ENCODE data around the gene POC5.
"Not testable (repeated sequence)": the region's sequence is repeated elsewhere in the genome, so short reads cannot be mapped to it uniquely, and the experiment has no call there.

POC5 gene

GRCh38 chr5:75695472-75696351 lies 21.5 kb downstream of the POC5 start:
- DNase-seq: not testable (repeated sequence)

- DNase-seq: no peak
These were observed 22.5 kb downstream of the POC5 start for GRCh38 chr5:75694781-75695180.

- no peak for DNase-seq
These were observed 26.6 kb downstream of the POC5 start for GRCh38 chr5:75690669-75691068.

- no peak for DNase-seq
These were observed 30.8 kb downstream of the POC5 start for GRCh38 chr5:75686480-75686879.

- no peak for DNase-seq
These were observed 32.1 kb downstream of the POC5 start for GRCh38 chr5:75685141-75685540.

DNA sequence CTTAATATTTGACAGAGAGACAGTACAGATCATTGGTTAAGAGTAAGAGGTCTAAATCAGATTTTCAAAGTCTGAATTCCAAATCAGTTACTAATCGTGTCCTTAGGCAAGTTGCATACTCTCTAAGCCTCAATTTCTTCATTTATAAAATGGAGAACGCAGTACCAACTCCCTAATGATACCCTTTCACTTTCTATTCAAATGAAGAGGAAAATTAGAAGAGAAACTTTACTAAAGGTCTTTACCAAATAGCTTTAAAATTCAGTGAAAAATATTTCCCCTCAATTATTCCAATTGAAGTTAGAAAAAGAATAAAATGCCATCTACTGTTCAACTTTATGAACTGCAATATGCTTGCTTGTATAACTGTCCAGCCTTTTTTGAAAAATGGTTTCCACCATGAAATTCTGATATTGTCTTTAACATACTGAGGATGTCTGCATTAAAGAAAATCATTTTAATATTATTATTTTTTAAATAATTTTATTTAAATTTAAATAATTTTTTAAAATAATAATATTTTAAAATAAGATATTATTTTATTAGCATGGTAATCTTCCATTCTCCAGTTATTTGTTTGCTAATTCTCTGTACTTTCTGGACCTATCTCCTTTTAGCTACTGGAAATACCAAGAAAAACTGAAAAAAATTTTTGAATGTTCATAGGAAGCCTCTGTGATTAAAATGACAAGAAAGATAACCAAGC lies 36.0 kb downstream of the POC5 start:
- DNase-seq: peak; percentile 54

GRCh38 chr5:75678155-75678554 lies 39.1 kb downstream of the POC5 start:
- no peak for DNase-seq

DNA sequence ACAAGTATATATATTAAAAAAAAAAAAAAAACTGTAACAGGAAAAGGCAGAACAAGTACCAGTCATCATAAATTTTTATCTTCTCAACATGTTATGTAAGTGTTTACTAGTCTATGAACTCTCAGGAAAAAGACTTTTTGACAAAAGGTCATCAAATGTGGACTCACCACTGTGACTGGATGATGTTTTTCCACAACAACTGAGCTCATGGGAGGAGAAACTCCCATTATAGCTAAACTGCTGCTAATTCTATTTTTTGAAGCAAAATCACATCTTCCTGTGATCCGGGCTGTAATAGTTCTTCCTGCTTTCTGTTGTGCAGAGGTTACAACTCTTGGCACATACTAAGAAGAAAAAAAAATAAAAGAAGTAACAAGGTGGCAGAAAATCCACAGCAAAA lies 39.6 kb downstream of the POC5 start:
- no peak for DNase-seq

DNA sequence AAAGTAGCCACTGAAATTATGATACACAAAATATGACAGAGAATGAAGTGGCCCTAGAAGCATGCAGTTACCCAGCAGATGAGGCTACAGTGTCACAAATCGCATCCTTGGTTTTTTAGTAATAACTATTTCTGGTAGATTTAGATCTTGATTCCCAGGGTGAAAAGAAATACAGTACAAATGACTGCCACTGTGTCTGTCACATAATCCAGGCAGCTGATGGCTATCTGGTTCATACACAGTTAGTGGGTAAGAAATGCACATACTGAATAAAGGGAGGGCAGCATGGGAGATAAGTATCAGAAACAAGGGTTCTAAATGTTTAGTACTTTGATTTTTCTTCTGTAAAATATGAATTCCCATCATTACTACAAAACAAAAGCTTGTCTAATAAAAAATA lies 41.5 kb downstream of the POC5 start:
- no peak for DNase-seq

GRCh38 chr5:75672616-75673015 lies 44.6 kb downstream of the POC5 start:
- DNase-seq: no peak

DNA sequence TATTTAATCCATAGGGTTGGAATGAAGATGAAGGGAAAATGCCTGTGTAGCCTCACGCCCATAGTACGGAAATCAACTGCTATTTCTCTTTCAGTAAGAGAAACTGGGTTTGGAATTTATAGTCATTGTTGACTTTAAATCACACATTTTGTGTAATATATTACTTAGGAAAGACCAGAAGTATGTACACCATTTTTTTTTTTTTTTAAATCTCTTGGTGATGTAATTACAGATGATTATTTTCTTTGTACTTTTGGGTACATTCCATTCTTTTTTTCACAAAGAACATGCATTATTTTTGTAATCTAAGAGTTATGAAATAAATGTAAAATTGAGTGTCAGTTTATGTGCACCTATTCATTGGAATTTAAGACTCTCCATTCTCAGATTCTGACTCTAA lies 45.7 kb downstream of the POC5 start:
- no peak for DNase-seq

- no peak for DNase-seq
These were observed 46.7 kb downstream of the POC5 start for GRCh38 chr5:75670577-75670976.

DNA sequence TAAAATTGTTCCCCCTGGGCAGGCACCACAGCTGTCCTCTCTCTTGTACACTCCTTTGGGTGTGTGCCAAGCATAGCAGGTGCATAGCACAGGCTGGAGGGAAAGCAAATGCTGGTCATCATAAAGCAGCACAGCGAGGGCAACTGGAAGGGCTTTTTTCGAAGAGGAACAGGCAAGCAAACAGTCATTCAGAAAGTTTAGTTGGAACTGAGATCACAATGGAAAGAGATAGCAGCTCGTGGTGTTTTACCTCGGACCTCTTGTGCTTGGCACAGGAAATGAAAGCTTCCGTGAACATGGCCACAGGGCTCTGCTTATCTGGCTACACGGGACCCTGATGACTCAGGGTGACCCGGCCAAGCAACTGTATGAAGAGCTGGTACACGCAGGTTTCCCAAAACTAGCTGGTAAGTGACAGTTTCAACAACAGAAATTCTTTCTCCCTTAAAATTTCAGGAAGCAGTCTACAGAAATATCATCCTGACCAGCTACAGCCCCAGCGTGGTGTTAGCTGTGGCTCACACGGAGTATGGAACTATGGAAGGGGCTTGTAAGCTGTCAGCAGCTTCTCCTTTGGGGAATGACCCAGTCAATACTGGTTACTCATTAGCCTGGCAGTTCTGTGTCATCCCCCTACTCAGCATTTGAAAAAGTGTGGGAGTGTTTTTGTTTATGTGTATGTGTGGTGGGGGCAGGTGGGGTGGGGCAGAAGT lies 48.1 kb downstream of the POC5 start:
- DNase-seq: peak; percentile 44

DNA sequence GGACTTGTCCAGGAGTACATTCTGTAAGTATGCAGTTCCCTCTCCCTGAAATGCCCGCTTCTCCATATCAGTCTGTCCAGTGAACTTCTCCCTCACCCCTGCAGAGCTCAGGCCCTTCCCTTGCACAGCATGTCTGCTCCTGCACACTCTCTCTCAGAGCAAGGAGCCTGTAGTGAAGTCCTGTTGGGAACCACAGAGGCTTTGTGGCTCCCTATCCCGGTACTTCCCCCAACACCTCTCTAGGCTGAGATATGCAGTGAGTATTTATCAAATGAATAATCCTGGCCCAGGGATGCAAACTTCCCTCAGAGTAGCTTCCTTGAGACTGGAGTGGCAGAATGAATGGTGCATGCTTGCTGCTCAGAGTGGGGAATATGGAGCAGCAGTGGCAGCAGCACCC lies 48.8 kb downstream of the POC5 start:
- DNase-seq: no peak

GRCh38 chr5:75667586-75667985 lies 49.7 kb downstream of the POC5 start:
- DNase-seq: no peak

GRCh38 chr5:75666801-75667200 lies 50.4 kb downstream of the POC5 start:
- no peak for DNase-seq

GRCh38 chr5:75664979-75665378 lies 52.3 kb downstream of the POC5 start:
- no peak for DNase-seq

GRCh38 chr5:75663579-75664284 lies 53.5 kb downstream of the POC5 start:
- no peak for DNase-seq

- DNase-seq: no peak
These were observed 55.2 kb downstream of the POC5 start for GRCh38 chr5:75662061-75662460.

DNA sequence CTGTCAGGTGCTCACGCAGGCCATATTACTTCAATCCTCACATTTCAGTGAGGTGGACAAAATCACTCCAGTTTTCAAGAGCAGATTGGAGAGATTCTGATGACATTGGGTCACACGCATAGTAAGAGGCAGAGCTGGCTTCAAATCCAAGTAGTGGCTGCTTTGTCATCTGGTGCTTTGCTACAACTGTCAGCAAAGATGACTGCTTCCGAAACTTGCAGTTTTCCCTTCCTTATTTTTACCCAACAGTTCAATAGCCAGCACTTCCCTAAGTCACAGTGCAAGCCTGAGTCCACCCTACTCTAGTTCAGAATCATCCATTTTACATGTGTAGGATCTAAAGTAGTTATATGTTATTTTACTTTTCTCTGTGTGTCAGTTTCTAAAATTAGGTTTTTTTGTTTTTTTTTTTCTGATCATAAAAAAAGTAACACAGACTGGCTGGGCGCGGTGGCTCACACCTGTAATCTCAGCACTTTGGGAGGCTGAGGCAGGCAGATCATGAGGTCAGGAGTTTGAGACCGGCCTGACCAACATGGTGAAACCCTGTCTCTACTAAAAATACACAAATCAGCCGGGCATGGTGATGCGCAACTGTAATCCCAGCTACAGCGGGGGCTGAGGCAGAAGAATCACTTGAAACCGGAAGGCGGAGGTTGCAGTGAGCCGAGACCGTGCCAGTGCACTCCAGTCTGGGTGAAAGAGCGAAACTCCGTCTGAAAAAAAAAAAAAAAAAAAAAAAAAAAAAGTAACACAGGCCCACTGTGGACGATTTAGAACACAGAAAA lies 56.4 kb downstream of the POC5 start:
- DNase-seq: no peak

DNA sequence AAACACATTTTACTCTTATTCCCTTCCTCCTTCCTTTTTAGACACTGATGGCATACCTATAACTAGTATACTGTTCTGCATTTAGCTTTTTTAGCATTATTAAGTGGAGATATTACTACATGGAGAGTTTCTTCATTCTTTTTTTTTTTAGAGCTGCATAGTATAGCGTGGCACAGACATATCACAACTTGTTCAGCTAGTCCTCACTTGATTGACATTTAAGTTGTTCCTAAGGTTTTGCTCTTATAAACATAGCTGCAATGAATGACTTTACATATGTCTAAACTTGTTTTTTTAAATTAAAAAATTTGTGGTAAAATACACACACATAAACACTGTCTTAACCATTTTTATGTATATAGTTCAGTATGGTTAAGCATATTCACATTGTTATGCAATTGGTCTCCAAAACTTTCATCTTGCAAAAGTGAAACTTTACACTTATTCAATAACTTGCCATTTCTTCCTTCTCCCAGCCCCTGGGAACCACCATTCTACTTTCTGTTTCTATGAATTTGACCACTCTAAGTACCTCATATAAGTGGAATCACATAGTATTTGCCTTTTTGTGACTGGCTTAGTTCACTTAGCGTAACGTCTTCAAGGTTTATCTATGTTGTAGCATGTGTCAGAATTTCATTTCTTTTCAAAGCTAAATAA lies 57.3 kb downstream of the POC5 start:
- DNase-seq: no peak
